ENCODE data around the gene EMID1.

- no peak for TF ChIP-seq TEAD4 (IDR thresholded peaks at IDR 0.05; ENCODE audit: borderline replicate concordance, insufficient read depth)
- TF ChIP-seq SMC3 (IDR thresholded peaks at IDR 0.05; ENCODE audit: low read depth, low read length): peak; percentile 89
- TF ChIP-seq GABPA (IDR thresholded peaks at IDR 0.05; ENCODE audit: low read depth): no peak
- TF ChIP-seq, protein P1, sequence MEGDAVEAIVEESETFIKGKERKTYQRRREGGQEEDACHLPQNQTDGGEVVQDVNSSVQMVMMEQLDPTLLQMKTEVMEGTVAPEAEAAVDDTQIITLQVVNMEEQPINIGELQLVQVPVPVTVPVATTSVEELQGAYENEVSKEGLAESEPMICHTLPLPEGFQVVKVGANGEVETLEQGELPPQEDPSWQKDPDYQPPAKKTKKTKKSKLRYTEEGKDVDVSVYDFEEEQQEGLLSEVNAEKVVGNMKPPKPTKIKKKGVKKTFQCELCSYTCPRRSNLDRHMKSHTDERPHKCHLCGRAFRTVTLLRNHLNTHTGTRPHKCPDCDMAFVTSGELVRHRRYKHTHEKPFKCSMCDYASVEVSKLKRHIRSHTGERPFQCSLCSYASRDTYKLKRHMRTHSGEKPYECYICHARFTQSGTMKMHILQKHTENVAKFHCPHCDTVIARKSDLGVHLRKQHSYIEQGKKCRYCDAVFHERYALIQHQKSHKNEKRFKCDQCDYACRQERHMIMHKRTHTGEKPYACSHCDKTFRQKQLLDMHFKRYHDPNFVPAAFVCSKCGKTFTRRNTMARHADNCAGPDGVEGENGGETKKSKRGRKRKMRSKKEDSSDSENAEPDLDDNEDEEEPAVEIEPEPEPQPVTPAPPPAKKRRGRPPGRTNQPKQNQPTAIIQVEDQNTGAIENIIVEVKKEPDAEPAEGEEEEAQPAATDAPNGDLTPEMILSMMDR (IDR thresholded peaks at IDR 0.05): peak; percentile 93
- no peak for TF ChIP-seq PBX3 (IDR thresholded peaks at IDR 0.05)
Observed at GRCh38 chr22:29245626-29246385, 40.1 kb downstream of the EMID1 start.
